ENCODE data around the gene DMD. TPM values are rescaled to one million over a fixed set of nuclear protein-coding genes. Genes with fewer than 3 reads are reported as not detected.
"Not testable (repeated sequence)": the region's sequence is repeated elsewhere in the genome, so short reads cannot be mapped to it uniquely, and the experiment has no call there.

Gene DMD
- total RNA-seq, 6 experiments from 2014 or later = 18.7 to 43.4 (median 32.9) TPM

DNA sequence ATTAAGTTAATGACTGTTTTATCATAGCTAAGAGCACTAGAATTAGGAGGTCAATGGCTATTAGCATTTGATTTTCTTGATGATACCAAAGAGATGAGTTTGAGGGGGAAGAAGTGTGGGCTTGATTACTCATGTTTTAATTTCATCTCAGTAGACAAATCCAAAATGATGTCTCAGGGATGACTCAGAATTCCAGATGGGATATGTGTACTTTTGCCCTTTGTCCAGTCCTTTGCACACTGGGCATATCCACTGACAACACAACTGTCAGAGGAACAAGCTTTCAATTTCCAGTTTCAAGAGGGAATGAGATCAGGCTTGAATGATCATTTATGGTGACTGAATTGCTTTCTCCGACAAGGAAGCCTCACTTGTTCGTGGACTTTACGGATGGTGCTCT is 1814.2 kb downstream of the DMD start:
- no peak for DNase-seq
- Histone ChIP-seq H3K4me3 (no peak overlapping the region), H3K4me1 (no peaks in the 10 kb centered on the region), H3K27me3 (no peaks in the 10 kb centered on the region), H3K36me3 (no peaks in the 10 kb centered on the region), H3K9me3 (no peaks in the 10 kb centered on the region), H3K27ac (no peak overlapping the region)
- peak in 3 of 4 donors; percentile 59 to 93 (median 67) for ATAC-seq
- no peak for TF ChIP-seq POLR2A (IDR thresholded peaks at IDR 0.05)
- TF ChIP-seq, protein P1, sequence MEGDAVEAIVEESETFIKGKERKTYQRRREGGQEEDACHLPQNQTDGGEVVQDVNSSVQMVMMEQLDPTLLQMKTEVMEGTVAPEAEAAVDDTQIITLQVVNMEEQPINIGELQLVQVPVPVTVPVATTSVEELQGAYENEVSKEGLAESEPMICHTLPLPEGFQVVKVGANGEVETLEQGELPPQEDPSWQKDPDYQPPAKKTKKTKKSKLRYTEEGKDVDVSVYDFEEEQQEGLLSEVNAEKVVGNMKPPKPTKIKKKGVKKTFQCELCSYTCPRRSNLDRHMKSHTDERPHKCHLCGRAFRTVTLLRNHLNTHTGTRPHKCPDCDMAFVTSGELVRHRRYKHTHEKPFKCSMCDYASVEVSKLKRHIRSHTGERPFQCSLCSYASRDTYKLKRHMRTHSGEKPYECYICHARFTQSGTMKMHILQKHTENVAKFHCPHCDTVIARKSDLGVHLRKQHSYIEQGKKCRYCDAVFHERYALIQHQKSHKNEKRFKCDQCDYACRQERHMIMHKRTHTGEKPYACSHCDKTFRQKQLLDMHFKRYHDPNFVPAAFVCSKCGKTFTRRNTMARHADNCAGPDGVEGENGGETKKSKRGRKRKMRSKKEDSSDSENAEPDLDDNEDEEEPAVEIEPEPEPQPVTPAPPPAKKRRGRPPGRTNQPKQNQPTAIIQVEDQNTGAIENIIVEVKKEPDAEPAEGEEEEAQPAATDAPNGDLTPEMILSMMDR (IDR thresholded peaks at IDR 0.05) = no peak
- intact Hi-C loops (cut with DNase I) = no loop called here
- 70% methylated on average over 3 of the region's 3 CpGs for WGBS (ENCODE audit: insufficient coverage, low coverage, low lambda C conversion rate, missing lambda C conversion rate)

DNA sequence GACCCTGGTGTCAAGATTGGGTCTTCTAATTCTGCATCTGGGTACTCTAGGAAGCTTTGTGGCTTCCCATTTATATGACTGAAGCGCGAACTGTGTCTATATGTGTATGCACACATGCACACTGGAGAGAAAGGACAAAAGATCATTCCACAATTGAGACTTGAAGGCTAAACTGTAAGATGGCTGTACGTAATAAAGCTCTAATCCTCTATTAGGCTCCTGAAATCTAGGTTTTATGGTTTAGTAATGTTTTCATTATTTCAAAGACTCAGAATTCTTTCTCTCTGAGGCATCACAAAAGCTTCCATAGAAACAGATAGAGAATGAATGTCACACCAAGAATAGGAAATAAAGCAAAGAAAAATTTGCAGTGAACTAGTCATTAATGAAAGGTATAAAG is 1818.8 kb downstream of the DMD start:
- DNase-seq (no peak), ATAC-seq (no peak)
- intact Hi-C loops (cut with DNase I) = no loop called here
- Histone ChIP-seq H3K9me3 (no peaks in the 10 kb centered on the region), H3K4me3 (no peak overlapping the region), H3K27me3 (no peaks in the 10 kb centered on the region), H3K4me1 (no peaks in the 10 kb centered on the region), H3K27ac (no peak overlapping the region), H3K36me3 (no peaks in the 10 kb centered on the region)
- 76% methylated on average over 3 of the region's 3 CpGs for WGBS (ENCODE audit: insufficient coverage, low coverage, low lambda C conversion rate, missing lambda C conversion rate)
- TF ChIP-seq, protein P1 (IDR thresholded peaks at IDR 0.05) = no peak
- TF ChIP-seq POLR2A (IDR thresholded peaks at IDR 0.05) = no peak

DNA sequence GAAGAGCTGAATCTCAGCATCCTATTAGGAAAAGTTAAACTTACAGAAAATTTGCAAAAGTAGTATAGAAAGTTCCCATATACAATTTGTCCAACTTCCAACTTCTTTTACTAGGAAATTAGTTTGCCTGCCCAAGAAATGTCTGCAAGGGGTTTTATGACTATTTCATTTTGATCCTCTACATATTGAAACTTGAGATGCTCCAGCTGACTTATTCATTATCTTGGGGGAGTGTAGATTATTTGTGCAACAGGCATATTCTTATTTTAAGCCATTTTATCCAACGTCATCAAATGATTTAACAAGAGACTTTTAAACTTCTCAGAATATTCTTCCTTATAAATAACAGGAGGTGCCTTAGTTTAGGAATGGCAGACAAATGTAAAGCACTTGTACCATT is 1822.4 kb downstream of the DMD start:
- Histone ChIP-seq H3K27me3 (no peaks in the 10 kb centered on the region), H3K4me1 (no peaks in the 10 kb centered on the region), H3K36me3 (no peaks in the 10 kb centered on the region), H3K9me3 (no peaks in the 10 kb centered on the region), H3K27ac (no peak overlapping the region), H3K4me3 (no peak overlapping the region)
- no peak for TF ChIP-seq POLR2A (IDR thresholded peaks at IDR 0.05)
- TF ChIP-seq, protein P1 (IDR thresholded peaks at IDR 0.05) = no peak
- intact Hi-C loops (cut with DNase I) = no loop called here
- no peak for DNase-seq
- 24% methylated on average over 1 of the region's 1 CpG for WGBS (ENCODE audit: insufficient coverage, low coverage, low lambda C conversion rate, missing lambda C conversion rate)
- no peak for ATAC-seq

DNA sequence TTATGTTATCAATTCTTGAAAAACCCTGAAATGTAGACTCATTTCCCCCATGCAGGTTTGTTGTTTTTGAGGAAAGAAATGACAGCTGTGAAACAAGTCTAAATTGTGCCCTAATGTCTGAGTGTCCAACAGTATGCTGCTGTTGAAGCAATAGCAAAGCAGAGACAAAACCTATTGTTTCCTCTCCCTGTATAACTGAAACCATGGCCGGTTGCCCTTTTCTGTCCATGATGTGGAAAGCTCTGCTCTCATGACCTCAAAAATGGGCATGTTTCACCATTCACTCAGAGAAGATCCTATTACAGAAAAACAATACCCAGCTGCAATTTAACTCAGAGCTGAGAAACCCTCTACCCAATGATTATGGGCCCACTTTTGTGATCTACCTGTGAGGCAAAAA is 1826.9 kb downstream of the DMD start:
- Histone ChIP-seq H3K27ac (no peak overlapping the region), H3K27me3 (no peaks in the 10 kb centered on the region), H3K36me3 (no peaks in the 10 kb centered on the region), H3K4me1 (no peaks in the 10 kb centered on the region), H3K9me3 (no peaks in the 10 kb centered on the region), H3K4me3 (no peak overlapping the region)
- TF ChIP-seq, protein P1 (IDR thresholded peaks at IDR 0.05) = no peak
- TF ChIP-seq POLR2A (IDR thresholded peaks at IDR 0.05) = no peak
- no CpG with 5 or more reads among the region's 1 CpG for WGBS (ENCODE audit: insufficient coverage, low coverage, low lambda C conversion rate, missing lambda C conversion rate)
- no peak for ATAC-seq
- DNase-seq = no peak
- intact Hi-C loops (cut with DNase I) = no loop called here

DNA sequence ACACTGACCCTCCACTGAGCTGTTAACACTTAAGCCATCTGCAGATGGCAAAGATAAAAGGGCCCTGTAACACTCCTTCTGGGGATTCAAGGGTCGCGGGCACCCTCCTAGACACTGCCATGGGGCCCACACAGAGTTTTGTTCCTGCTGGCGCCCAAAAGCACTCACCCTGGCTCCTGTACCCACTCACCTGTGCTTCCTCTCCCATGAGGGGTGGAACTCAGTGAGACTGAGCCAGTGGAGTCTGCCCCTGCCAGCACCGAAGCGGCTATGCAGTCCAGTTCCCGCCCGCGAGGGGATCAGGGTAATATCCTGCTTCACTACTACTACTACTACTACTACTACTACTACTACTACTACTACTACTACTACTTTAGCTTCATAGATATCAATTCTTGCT is 1827.4 kb downstream of the DMD start:
- TF ChIP-seq, protein P1 (IDR thresholded peaks at IDR 0.05) = no peak
- TF ChIP-seq POLR2A (IDR thresholded peaks at IDR 0.05) = no peak
- ATAC-seq (no peak), DNase-seq (no peak)
- Histone ChIP-seq H3K27me3 (no peaks in the 10 kb centered on the region), H3K4me3 (no peak overlapping the region), H3K36me3 (no peaks in the 10 kb centered on the region), H3K9me3 (no peaks in the 10 kb centered on the region), H3K4me1 (no peaks in the 10 kb centered on the region), H3K27ac (no peak overlapping the region)
- WGBS (ENCODE audit: insufficient coverage, low coverage, low lambda C conversion rate, missing lambda C conversion rate) = 85% methylated on average over 8 of the region's 8 CpGs
- intact Hi-C loops (cut with DNase I) = no loop called here

DNA sequence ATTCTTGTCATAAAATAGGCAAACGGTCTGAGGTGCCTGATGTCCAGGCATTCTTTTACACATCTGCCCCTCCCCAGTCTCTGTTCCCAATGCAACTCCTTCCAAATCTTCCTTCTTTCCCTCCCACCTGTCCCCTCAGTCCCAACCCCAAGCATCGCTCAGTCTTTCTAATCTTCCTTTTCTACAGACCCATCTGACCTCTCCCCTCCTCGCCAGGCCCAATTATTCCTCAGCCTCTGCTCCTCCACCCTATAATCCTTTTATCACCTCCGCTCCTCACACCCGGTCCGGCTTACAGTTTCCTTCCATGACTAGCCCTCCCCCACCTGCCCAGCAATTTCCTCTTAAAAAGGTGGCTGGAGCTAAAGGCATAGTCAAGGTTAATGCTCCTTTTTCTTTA is 1832.4 kb downstream of the DMD start:
- H3K4me3 ChIP-seq; H3K9me3 ChIP-seq; H3K27ac ChIP-seq; H3K36me3 ChIP-seq; H3K4me1 ChIP-seq; DNase-seq; ATAC-seq; H3K27me3 ChIP-seq; intact Hi-C loops (cut with DNase I): not testable (repeated sequence)
- 61% methylated on average over 6 of the region's 6 CpGs for WGBS (ENCODE audit: insufficient coverage, low coverage, low lambda C conversion rate, missing lambda C conversion rate)

DNA sequence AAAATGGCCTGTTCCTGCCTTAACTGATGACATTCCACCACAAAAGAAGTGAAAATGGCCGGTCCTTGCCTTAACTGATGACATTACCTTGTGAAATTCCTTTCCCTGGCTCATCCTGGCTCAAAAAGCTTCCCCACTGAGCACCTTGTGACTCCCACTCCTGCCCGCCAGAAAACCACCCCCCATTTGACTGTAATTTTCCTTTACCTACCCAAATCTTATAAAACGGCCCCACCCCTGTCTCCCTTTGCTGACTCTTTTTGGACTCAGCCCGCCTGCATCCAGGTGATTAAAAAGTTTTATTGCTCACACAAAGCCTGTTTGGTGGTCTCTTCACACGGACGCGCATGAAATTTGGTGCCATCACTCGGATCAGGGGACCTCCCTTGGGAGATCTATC is 1833.5 kb downstream of the DMD start:
- H3K27ac ChIP-seq; ATAC-seq; DNase-seq; H3K27me3 ChIP-seq; H3K4me3 ChIP-seq; H3K36me3 ChIP-seq; intact Hi-C loops (cut with DNase I); H3K9me3 ChIP-seq; H3K4me1 ChIP-seq: not testable (repeated sequence)
- WGBS (ENCODE audit: insufficient coverage, low coverage, low lambda C conversion rate, missing lambda C conversion rate) = 61% methylated on average over 8 of the region's 8 CpGs
